ENCODE measurements around the gene LAMA1. TPM values are rescaled to one million over a fixed set of nuclear protein-coding genes. Genes with fewer than 3 reads are reported as not detected.

LAMA1 gene
- total RNA-seq, 1 experiment from 2014 or later: 28.8 TPM

- H3K9ac ChIP-seq (ENCODE audit: extremely low read depth, insufficient read length, low read length): no peak overlapping the region
- H3T11ph ChIP-seq (ENCODE audit: low read length): no peak overlapping the region
- H3K4me1 ChIP-seq (ENCODE audit: insufficient read depth, low read length): no peaks in the 10 kb centered on the region
- H4K91ac ChIP-seq (ENCODE audit: insufficient read length, low read depth, low read length): no peak overlapping the region
- H2AFZ ChIP-seq (ENCODE audit: low read length): no peak overlapping the region
- no peaks in the 10 kb centered on the region for H3K27me3 ChIP-seq (ENCODE audit: insufficient read depth, low read length)
- H3K4ac ChIP-seq (ENCODE audit: low read depth, low read length): no peak overlapping the region
- no peak overlapping the region for H2BK12ac ChIP-seq (ENCODE audit: insufficient read length, low read depth, low read length)
- WGBS (ENCODE audit: extremely low coverage, insufficient read length, low lambda C conversion rate): no CpG with 5 or more reads among the region's 2 CpGs
- H3K14ac ChIP-seq (ENCODE audit: insufficient read depth, low read length): no peak overlapping the region
- H3K18ac ChIP-seq (ENCODE audit: insufficient read length, low read depth, low read length): no peak overlapping the region
- no peak overlapping the region for H2BK120ac ChIP-seq (ENCODE audit: low read depth, low read length, poor library complexity, severe bottlenecking)
- no peaks in the 10 kb centered on the region for H3K79me1 ChIP-seq (ENCODE audit: insufficient read depth, low read depth, low read length, poor library complexity, severe bottlenecking)
- H3K9me3 ChIP-seq (ENCODE audit: control insufficient read depth, low read depth, low read length): no peaks in the 10 kb centered on the region
- no peaks in the 10 kb centered on the region for H3K9me3 Mint-ChIP-seq
- H3K27ac Mint-ChIP-seq: peak overlapping the region in 1 of 3 experiments; percentile 26; a peak in 1 of 7 replicates
- H3K27me3 Mint-ChIP-seq (ENCODE audit: low read depth): no peaks in the 10 kb centered on the region
- no peak for DNase-seq
- TF ChIP-seq CTCF (conservative IDR thresholded peaks at IDR 0.05): no peak
- H4K5ac ChIP-seq (ENCODE audit: insufficient read length, low read depth, low read length): no peak overlapping the region
- H2AK5ac ChIP-seq (ENCODE audit: insufficient read length, low read length): no peak overlapping the region
- H3K36me3 Mint-ChIP-seq (ENCODE audit: insufficient read depth in 1 of 3, low read depth in 3 of 3): peaks cover 0 to 5% (median 0%) of the 10 kb centered on the region in 3 experiments; a peak in 2 of 7 replicates
- no peak overlapping the region for H2BK5ac ChIP-seq (ENCODE audit: insufficient read length, low read length)
- H3K4me2 ChIP-seq (ENCODE audit: insufficient read depth, insufficient read length, low read length): no peak overlapping the region
- H3K4me3 Mint-ChIP-seq: no peak overlapping the region
- no peak overlapping the region for H2BK20ac ChIP-seq (ENCODE audit: low read depth, low read length, poor library complexity, severe bottlenecking)
- no peak overlapping the region for H3K23ac ChIP-seq (ENCODE audit: insufficient read length, low read depth, low read length)
- no peaks in the 10 kb centered on the region for H4K20me1 ChIP-seq (ENCODE audit: control insufficient read depth, insufficient read depth, insufficient read length)
- H3K23me2 ChIP-seq (ENCODE audit: insufficient read length, low read depth, low read length, poor library complexity, severe bottlenecking): no peaks in the 10 kb centered on the region
- H2BK15ac ChIP-seq (ENCODE audit: low read depth, low read length): no peak overlapping the region
- peaks cover 6 to 16% of the 10 kb centered on the region in 2 experiments; a peak in 2 of 4 replicates for H3K4me1 Mint-ChIP-seq
- H3K56ac ChIP-seq (ENCODE audit: insufficient read length, low read depth, low read length): no peak overlapping the region
- no peaks in the 10 kb centered on the region for H3K79me2 ChIP-seq (ENCODE audit: insufficient read depth, low read length)
- no peak overlapping the region for H3K27ac ChIP-seq (ENCODE audit: insufficient read length, low read depth, low read length)
- H4K8ac ChIP-seq (replicated peaks; ENCODE audit: insufficient read length, low read depth, low read length): no peak overlapping the region
These were observed 47.1 kb downstream of the LAMA1 start for GRCh38 chr18:7070466-7070865.
